SU-DHL-6 (cell line): ENCODE measurements around the gene WDR5.

Experiments
- H2AFZ ChIP-seq: fragments of 200-600 bp; sonication (generic); 2 replicates; pipeline ENCODE4 v1.6.1; 2014; ENCODE audit warnings: low read depth, mild to moderate bottlenecking, moderate library complexity, mixed read lengths, antibody characterized with exemption, low read length; ENCODE audit not compliant: severe bottlenecking
- H3F3A ChIP-seq: fragments of 200-600 bp; shearing (Covaris generic); 2 replicates; pipeline ENCODE4 v1.6.0; 2016; ENCODE audit warnings: antibody characterized with exemption, mild to moderate bottlenecking; ENCODE audit not compliant: insufficient read depth
- H3K27ac ChIP-seq: fragments of 200-600 bp; sonication (generic); 2 replicates; pipeline ENCODE4 v1.5.1; 2016; ENCODE audit warnings: low read depth, mild to moderate bottlenecking, low read length, moderate library complexity, mixed read lengths
- H3K27me3 ChIP-seq: fragments of 200-600 bp; sonication (generic), shearing (Covaris generic); 2 replicates; pipeline ENCODE4 v1.6.0; 2014; ENCODE audit warnings: mild to moderate bottlenecking, low read length
- H3K36me3 ChIP-seq: fragments of 200-600 bp; sonication (generic); 2 replicates; pipeline ENCODE4 v1.6.1; 2014; ENCODE audit warnings: mild to moderate bottlenecking, low read length, mixed read lengths
- H3K4me2 ChIP-seq: fragments of 300-600, 200-600 bp; shearing (Covaris generic), sonication (generic); 2 replicates; pipeline ENCODE4 v1.6.0; 2014; ENCODE audit warnings: low read length, low read depth, mild to moderate bottlenecking; ENCODE audit not compliant: poor library complexity, severe bottlenecking
- H3K4me3 ChIP-seq: fragments of 200-600 bp; sonication (generic); 2 replicates; pipeline ENCODE4 v1.5.1; 2014; ENCODE audit warnings: antibody characterized with exemption, low read length, mild to moderate bottlenecking, mixed read lengths; ENCODE audit not compliant: insufficient read depth, poor library complexity, severe bottlenecking
- H3K79me2 ChIP-seq: fragments of 200-600 bp; sonication (generic); 2 replicates; pipeline ENCODE4 v1.6.1; 2014; ENCODE audit warnings: mild to moderate bottlenecking, low read length, moderate library complexity; ENCODE audit not compliant: insufficient read depth
- H3K9ac ChIP-seq: fragments of 200-600 bp; sonication (generic); 2 replicates; pipeline ENCODE4 v1.7.0; 2014; ENCODE audit warnings: mild to moderate bottlenecking, low read length
- H3K9me2 ChIP-seq: fragments of 200-600 bp; sonication (generic); replicated peaks from 2 replicates; pipeline ENCODE4 v1.6.1; 2014; ENCODE audit warnings: low read length; ENCODE audit not compliant: insufficient read depth
- H3K9me3 ChIP-seq: fragments of 200-600 bp; sonication (generic); 2 replicates; pipeline ENCODE4 v1.6.1; 2014; ENCODE audit warnings: low read length, mixed read lengths; ENCODE audit not compliant: insufficient read depth
- H4K20me1 ChIP-seq: fragments of 200-600 bp; sonication (generic); 2 replicates; pipeline ENCODE4 v1.6.1; 2014; ENCODE audit warnings: low read depth, mild to moderate bottlenecking, antibody characterized with exemption, low read length, moderate library complexity, mixed read lengths
- CTCF ChIP-seq: fragments of 200-600 bp; sonication (generic); IDR thresholded peaks from one replicate; pipeline ENCODE4 v1.5.1; 2017; ENCODE audit warnings: antibody characterized with exemption, mild to moderate bottlenecking, low read length, moderate library complexity; ENCODE audit not compliant: insufficient read depth, poor library complexity, severe bottlenecking
- EZH2phosphoT487 ChIP-seq: fragments of 200-600 bp; sonication (generic), shearing (Covaris generic); conservative IDR thresholded peaks from 2 replicates; pipeline ENCODE4 v1.6.1; 2018; ENCODE audit warnings: mild to moderate bottlenecking, antibody characterized with exemption, low read length, moderate library complexity, mixed read lengths

WDR5 gene

DNA sequence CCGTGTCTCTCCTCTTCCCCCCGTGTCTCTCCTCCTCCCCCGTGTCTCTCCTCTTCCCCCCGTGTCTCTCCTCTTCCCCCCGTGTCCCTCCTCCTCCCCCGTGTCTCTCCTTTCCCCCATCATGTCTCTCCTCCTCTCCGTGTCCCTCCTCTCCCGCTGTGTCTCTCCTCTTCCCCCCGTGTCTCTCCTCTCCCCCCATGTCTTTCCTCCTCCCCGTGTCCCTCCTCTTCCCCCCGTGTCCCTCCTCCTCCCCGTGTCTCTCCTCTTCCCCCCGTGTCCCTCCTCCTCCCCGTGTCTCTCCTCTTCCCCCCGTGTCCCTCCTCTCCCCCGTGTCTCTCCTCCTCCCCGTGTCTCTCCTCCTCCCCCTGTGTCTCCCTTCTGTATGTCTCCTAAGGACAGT is 41.3 kb downstream of the WDR5 start:
- no peaks in the 10 kb centered on the region for H3F3A ChIP-seq
- no peaks in the 10 kb centered on the region for H3K27me3 ChIP-seq
- no peak overlapping the region for H3K27ac ChIP-seq
- no peaks in the 10 kb centered on the region for H3K79me2 ChIP-seq
- no peak overlapping the region for H2AFZ ChIP-seq
- H3K9ac ChIP-seq: no peak overlapping the region
- H3K4me3 ChIP-seq: no peak overlapping the region
- H3K36me3 ChIP-seq: no peaks in the 10 kb centered on the region
- no peak overlapping the region for H3K4me2 ChIP-seq
- no peaks in the 10 kb centered on the region for H4K20me1 ChIP-seq
- no peak for TF ChIP-seq CTCF
- no peak for TF ChIP-seq EZH2phosphoT487
- H3K9me2 ChIP-seq: no peaks in the 10 kb centered on the region
- H3K9me3 ChIP-seq: no peaks in the 10 kb centered on the region

GRCh38 chr9:134177624-134178393 is 41.9 kb downstream of the WDR5 start:
- Histone ChIP-seq H3K9me3 (no peaks in the 10 kb centered on the region), H3K9me2 (no peaks in the 10 kb centered on the region), H3K4me2 (no peak overlapping the region), H3F3A (no peaks in the 10 kb centered on the region), H2AFZ (no peak overlapping the region), H3K36me3 (no peaks in the 10 kb centered on the region), H4K20me1 (no peaks in the 10 kb centered on the region), H3K9ac (no peak overlapping the region), H3K79me2 (no peaks in the 10 kb centered on the region), H3K4me3 (no peak overlapping the region), H3K27me3 (no peaks in the 10 kb centered on the region), H3K27ac (no peak overlapping the region)
- no peak for TF ChIP-seq CTCF
- TF ChIP-seq EZH2phosphoT487: no peak

DNA sequence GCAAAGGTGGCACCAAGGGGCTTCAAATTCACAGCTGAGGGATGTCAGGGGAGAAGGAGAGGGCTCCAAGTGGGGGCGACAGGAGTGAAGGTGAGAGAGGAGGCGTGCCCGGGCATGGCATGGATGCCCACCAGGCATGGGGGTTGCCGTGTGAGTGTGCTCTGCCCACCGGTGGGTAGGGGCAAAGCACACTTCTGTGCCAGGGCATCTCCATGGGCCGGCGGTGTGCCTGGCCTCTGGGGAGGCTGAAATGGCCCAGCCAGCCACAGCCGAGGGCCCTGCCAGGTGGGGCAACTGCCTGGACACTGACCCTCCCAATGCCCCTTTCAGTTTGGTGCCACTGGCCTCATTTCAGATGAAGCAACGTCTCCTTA is 42.5 kb downstream of the WDR5 start:
- Histone ChIP-seq H3K4me3 (no peak overlapping the region), H3K9me3 (no peaks in the 10 kb centered on the region), H3K9me2 (no peaks in the 10 kb centered on the region), H3K79me2 (no peaks in the 10 kb centered on the region), H2AFZ (no peak overlapping the region), H3K4me2 (no peak overlapping the region), H3K9ac (no peak overlapping the region), H3K27me3 (no peaks in the 10 kb centered on the region), H3K36me3 (no peaks in the 10 kb centered on the region), H4K20me1 (no peaks in the 10 kb centered on the region), H3F3A (no peaks in the 10 kb centered on the region), H3K27ac (no peak overlapping the region)
- no peak for TF ChIP-seq EZH2phosphoT487
- no peak for TF ChIP-seq CTCF
